HepG2 (cell line): ENCODE results near the gene CAPN11. TPM values are rescaled to one million over a fixed set of nuclear protein-coding genes. Genes with fewer than 3 reads are reported as not detected.

Source experiments
- CBX2 ChIP-seq, 2 experiments: fragments of 200-600 bp in 1 of 2; sonication (generic); formaldehyde crosslinking in 1 of 2; IDR thresholded peaks; 2 replicates each; pipeline versions ENCODE4 v1.7.0 to v1.8.1; 2018 to 2022; ENCODE audit warnings: low read depth in 2 of 2, low read length in 1 of 2, mild to moderate bottlenecking in 1 of 2, missing genetic modification reagents in 1 of 2
- CBX5 ChIP-seq: sonication (generic); formaldehyde crosslinking; IDR thresholded peaks from 2 replicates; pipeline ENCODE4 v1.4.0; 2020; ENCODE audit warnings: missing genetic modification reagents, borderline replicate concordance
- ELF1 ChIP-seq: sonication (generic); formaldehyde crosslinking; IDR thresholded peaks from 2 replicates; pipeline ENCODE4 v1.4.0; 2020; ENCODE audit warnings: missing genetic modification reagents
- ETV5 ChIP-seq: IDR thresholded peaks from 2 replicates; pipeline ENCODE4 v1.6.1; 2018; ENCODE audit warnings: missing biosample characterization, missing genetic modification reagents, inconsistent platforms, borderline replicate concordance
- HMG20B ChIP-seq: conservative IDR thresholded peaks from 2 replicates; pipeline ENCODE4 v1.6.1; 2016; ENCODE audit warnings: missing genetic modification reagents, missing compliant biosample characterization
- MEIS2 ChIP-seq: sonication (generic); formaldehyde crosslinking; IDR thresholded peaks from 2 replicates; pipeline ENCODE4 v1.9.0; 2021; ENCODE audit warnings: mild to moderate bottlenecking, missing genetic modification reagents
- PAX8 ChIP-seq: sonication (generic); formaldehyde crosslinking; IDR thresholded peaks from 2 replicates; pipeline ENCODE4 v1.8.0; 2022; ENCODE audit warnings: mild to moderate bottlenecking, missing genetic modification reagents, borderline replicate concordance
- RERE ChIP-seq: IDR thresholded peaks from 2 replicates; pipeline ENCODE4 v1.6.1; 2016; ENCODE audit warnings: low read depth, missing genetic modification reagents, missing compliant biosample characterization
- REST ChIP-seq, 2 experiments: IDR thresholded peaks; 2 replicates each; pipeline ENCODE4 v1.6.1; 2011 to 2012; ENCODE audit warnings: low read length in 2 of 2, borderline replicate concordance in 1 of 2, low read depth in 1 of 2, mild to moderate bottlenecking in 1 of 2, moderate library complexity in 1 of 2
- ZBTB33 ChIP-seq: sonication (generic); formaldehyde crosslinking; IDR thresholded peaks from 2 replicates; pipeline ENCODE4 v1.4.0; 2020; ENCODE audit warnings: missing genetic modification reagents
- ZNF274 ChIP-seq: sonication (generic); formaldehyde crosslinking; IDR thresholded peaks from 2 replicates; pipeline ENCODE4 v1.5.1; 2020; ENCODE audit warnings: mild to moderate bottlenecking, missing genetic modification reagents
- ZNF572 ChIP-seq: sonication (generic); formaldehyde crosslinking; IDR thresholded peaks from 2 replicates; pipeline ENCODE4 v1.5.1; 2020; ENCODE audit warnings: mild to moderate bottlenecking, missing genetic modification reagents
- ZNF580 ChIP-seq: IDR thresholded peaks from 2 replicates; pipeline ENCODE4 v1.6.1; 2016; ENCODE audit warnings: low read depth, borderline replicate concordance
- ZNF597 ChIP-seq: sonication (generic); formaldehyde crosslinking; IDR thresholded peaks from 2 replicates; pipeline ENCODE4 v1.5.0; 2020; ENCODE audit warnings: missing genetic modification reagents
- polyA plus RNA-seq, 8 experiments: library from polyadenylated mRNA; depleted of rRNA in 3 of 8; stranded (reverse) in 7 of 8; unstranded in 1 of 8; fragments of >200 nt; fragmentation: Illumina TruSeq in 4 of 8; extraction: Trizol in 4 of 8; gene quantifications; 2 replicates each; pipeline versions ENCODE4 v1.2.1 to v1.2.3, GENCODE V29; 2011 to 2016; ENCODE audit warnings: low read depth in 4 of 8, missing spikeins in 1 of 8, mixed read lengths in 1 of 8; ENCODE audit not compliant: insufficient read depth in 1 of 8
- total RNA-seq, 5 experiments: library from RNA; depleted of rRNA; stranded (reverse); fragments of >200 nt; fragmentation: Illumina TruSeq; extraction: Trizol; gene quantifications; 2 replicates each; pipeline ENCODE4 v1.2.3, GENCODE V29; 2016; ENCODE audit warnings: low read depth in 1 of 5

The CAPN11 gene
- total and polyA plus RNA-seq, 2 of the 13 experiments (the other 11 are each of a cell fraction or from before 2014, with no cell fraction given) = 0.07 to 0.11 TPM

GRCh38 chr6:44128020-44128917, 30.4 kb upstream of the CAPN11 start (continued):
- TF ChIP-seq REST (IDR thresholded peaks at IDR 0.05; ENCODE audit: borderline replicate concordance in 1 of 2, low read depth in 1 of 2, low read length in 2 of 2) = no peak
- no peak for TF ChIP-seq CBX5 (CRISPR knock-in tag)
- TF ChIP-seq PAX8 (CRISPR knock-in tag) = no peak; the same call in 1 of the 2 replicates
- no peak for TF ChIP-seq ELF1 (CRISPR knock-in tag)
- no peak for TF ChIP-seq ZNF580
- TF ChIP-seq RERE (CRISPR knock-in tag) = no peak
- peak; percentile 26; the same call in 1 of the 2 replicates for TF ChIP-seq ETV5
- TF ChIP-seq ZBTB33 (CRISPR knock-in tag) = no peak
- 0 out of 2 replicates have a peak, but pooled peaks have one; percentile 16 for TF ChIP-seq HMG20B (CRISPR knock-in tag)
- no peak for TF ChIP-seq ZNF597 (CRISPR knock-in tag)
- TF ChIP-seq ZNF572 (CRISPR knock-in tag) = no peak; the same call in 1 of the 2 replicates
- TF ChIP-seq MEIS2 (CRISPR knock-in tag) = peak; percentile 70
- 0 out of 2 replicates have a peak, but pooled peaks have one; percentile 11 for TF ChIP-seq ZNF274 (CRISPR knock-in tag)
- TF ChIP-seq CBX2 (IDR thresholded peaks at IDR 0.05; ENCODE audit: low read depth, low read length) = no peak
- no peak for TF ChIP-seq CBX2 (CRISPR knock-in tag; IDR thresholded peaks at IDR 0.05; ENCODE audit: low read depth)
